HFF-Myc (cell line): ENCODE results near the gene TRIM14.

Experiments
- DNase-seq: peaks from one replicate; pipeline ENCODE4 v3.0.0-alpha.2; 2011; ENCODE audit warnings: low read depth; ENCODE audit errors: extremely low read depth
- H3K4me3 ChIP-seq: replicated peaks from 2 replicates; pipeline ENCODE4 v1.5.1; 2011; ENCODE audit warnings: low read depth, mild to moderate bottlenecking, control low read depth, low read length
- CTCF ChIP-seq: IDR thresholded peaks from 2 replicates; pipeline ENCODE4 v1.5.1; 2012; ENCODE audit warnings: mild to moderate bottlenecking, low read depth, low read length, control low read depth; ENCODE audit errors: missing control alignments

Gene TRIM14

GRCh38 chr9:98085944-98086343 lies 33.1 kb downstream of the TRIM14 start:
- no peak overlapping the region for H3K4me3 ChIP-seq
- TF ChIP-seq CTCF: no peak
- no peak for DNase-seq

DNA sequence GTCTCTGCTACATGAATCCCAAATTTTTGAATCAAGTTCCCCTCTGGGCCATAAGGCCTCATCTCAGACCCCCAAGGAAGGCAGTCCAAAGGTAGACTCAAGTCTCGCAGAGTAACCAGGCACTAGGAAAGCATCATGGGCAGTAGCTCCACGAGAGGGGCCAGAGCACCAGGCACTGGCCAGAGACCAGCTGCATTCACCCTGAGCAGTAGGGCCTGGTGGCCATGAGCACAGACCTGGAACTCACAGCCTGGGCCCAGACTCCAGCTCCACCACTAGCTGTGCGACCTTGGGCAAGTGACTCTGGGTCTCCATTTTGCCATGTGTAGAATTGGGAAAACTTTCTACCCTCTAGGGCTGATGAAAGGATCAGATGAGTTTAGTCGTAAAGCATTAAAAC lies 34.0 kb downstream of the TRIM14 start:
- no peak for TF ChIP-seq CTCF
- DNase-seq: no peak
- no peak overlapping the region for H3K4me3 ChIP-seq

- DNase-seq: no peak
- no peak for TF ChIP-seq CTCF
- H3K4me3 ChIP-seq: no peak overlapping the region
These were observed 34.6 kb downstream of the TRIM14 start for GRCh38 chr9:98084396-98084795.

- TF ChIP-seq CTCF: no peak
- no peak for DNase-seq
- H3K4me3 ChIP-seq: no peak overlapping the region
These were observed 35.3 kb downstream of the TRIM14 start for GRCh38 chr9:98083566-98084183.

GRCh38 chr9:98083061-98083501 lies 35.9 kb downstream of the TRIM14 start:
- TF ChIP-seq CTCF: no peak
- no peak for DNase-seq

GRCh38 chr9:98081477-98082219 lies 37.4 kb downstream of the TRIM14 start:
- no peak for DNase-seq
- no peak for TF ChIP-seq CTCF
- H3K4me3 ChIP-seq: no peak overlapping the region

More at GRCh38 chr9:98083061-98083501, 35.9 kb downstream of the TRIM14 start:
- H3K4me3 ChIP-seq: no peak overlapping the region
